ENCODE data around the gene TPPP3. TPM values are rescaled to one million over a fixed set of nuclear protein-coding genes. Genes with fewer than 3 reads are reported as not detected.
A peak's percentile ranks its signal among the peaks of the same experiment; 100 is the strongest.

The TPPP3 gene
- total RNA-seq, 1 donor from 2014 or later: 0.46 TPM

- H3K36me3 ChIP-seq (ENCODE audit: control insufficient read depth, insufficient read depth, low read length): no peaks in the 10 kb centered on the region
- DNase-seq (ENCODE audit: low read depth): peak; percentile 70
- no peak for TF ChIP-seq CTCF (IDR thresholded peaks at IDR 0.05; ENCODE audit: insufficient read depth, low read length, poor library complexity, severe bottlenecking)
- no peak overlapping the region for H3K4me3 ChIP-seq (ENCODE audit: low read depth, low read length)
- peaks cover 60% of the 10 kb centered on the region for H3K27me3 ChIP-seq (ENCODE audit: control insufficient read depth, insufficient read depth, low read length)
These were observed 3.1 kb upstream of the TPPP3 start for GRCh38 chr16:67396159-67397035.

- Histone ChIP-seq H3K36me3 (ENCODE audit: control insufficient read depth, insufficient read depth, low read length) (no peaks in the 10 kb centered on the region), H3K4me3 (ENCODE audit: low read depth, low read length) (no peak overlapping the region), H3K27me3 (ENCODE audit: control insufficient read depth, insufficient read depth, low read length) (peaks cover 62% of the 10 kb centered on the region)
- no peak for TF ChIP-seq CTCF (IDR thresholded peaks at IDR 0.05; ENCODE audit: insufficient read depth, low read length, poor library complexity, severe bottlenecking)
- no peak for DNase-seq (ENCODE audit: low read depth)
These were observed 2.3 kb upstream of the TPPP3 start for GRCh38 chr16:67395458-67396158.

GRCh38 chr16:67395105-67395457 lies 1.8 kb upstream of the TPPP3 start:
- DNase-seq (ENCODE audit: low read depth): no peak
- TF ChIP-seq CTCF (IDR thresholded peaks at IDR 0.05; ENCODE audit: insufficient read depth, low read length, poor library complexity, severe bottlenecking): no peak
- Histone ChIP-seq H3K4me3 (ENCODE audit: low read depth, low read length) (no peak overlapping the region), H3K36me3 (ENCODE audit: control insufficient read depth, insufficient read depth, low read length) (no peaks in the 10 kb centered on the region), H3K27me3 (ENCODE audit: control insufficient read depth, insufficient read depth, low read length) (peaks cover 63% of the 10 kb centered on the region)

- Histone ChIP-seq H3K36me3 (ENCODE audit: control insufficient read depth, insufficient read depth, low read length) (no peaks in the 10 kb centered on the region), H3K27me3 (ENCODE audit: control insufficient read depth, insufficient read depth, low read length) (peaks cover 63% of the 10 kb centered on the region), H3K4me3 (ENCODE audit: low read depth, low read length) (no peak overlapping the region)
- TF ChIP-seq CTCF (IDR thresholded peaks at IDR 0.05; ENCODE audit: insufficient read depth, low read length, poor library complexity, severe bottlenecking): no peak
- DNase-seq (ENCODE audit: low read depth): no peak
These were observed 1.1 kb upstream of the TPPP3 start for GRCh38 chr16:67394155-67395104.

GRCh38 chr16:67393788-67394154 lies 473 bp upstream of the TPPP3 start:
- no peaks in the 10 kb centered on the region for H3K36me3 ChIP-seq (ENCODE audit: control insufficient read depth, insufficient read depth, low read length)
- no peak for TF ChIP-seq CTCF (IDR thresholded peaks at IDR 0.05; ENCODE audit: insufficient read depth, low read length, poor library complexity, severe bottlenecking)
- DNase-seq (ENCODE audit: low read depth): no peak
- no peak overlapping the region for H3K4me3 ChIP-seq (ENCODE audit: low read depth, low read length)
- H3K27me3 ChIP-seq (ENCODE audit: control insufficient read depth, insufficient read depth, low read length): peaks cover 58% of the 10 kb centered on the region

Measured in kidney epithelial cell (primary cell).